Activated T-helper 2 cell treated with anti-CD3 and anti-CD28 coated beads, Interferon-gamma antibody, Interleukin-2, Interleukin-4, amounts not matched to agents 10 μg/mL and 5 μg/mL and 100 μg/mL, durations not matched to agents 14 hours and 24 hours and 36 hours (primary cell): ENCODE results near the gene CFAP221. TPM values are rescaled to one million over a fixed set of nuclear protein-coding genes. Genes with fewer than 3 reads are reported as not detected.

Source experiments
- DNase-seq: peaks from one replicate; pipeline ENCODE4 v3.0.0; 2021; ENCODE audit warnings: low spot score
- H3K27ac Mint-ChIP-seq: one replicate; pipeline ENCODE4 v1.8.0; 2021; ENCODE audit warnings: mixed read lengths
- H3K27me3 Mint-ChIP-seq: one replicate; pipeline ENCODE4 v1.8.0; 2021; ENCODE audit warnings: low read depth, mixed read lengths
- H3K36me3 Mint-ChIP-seq: one replicate; pipeline ENCODE4 v1.8.0; 2021; ENCODE audit warnings: low read depth, mixed read lengths
- H3K4me1 Mint-ChIP-seq: one replicate; pipeline ENCODE4 v1.8.0; 2021; ENCODE audit warnings: low read depth, mixed read lengths
- H3K4me3 Mint-ChIP-seq: one replicate; pipeline ENCODE4 v1.8.0; 2021; ENCODE audit warnings: low read depth, mild to moderate bottlenecking, moderate library complexity, mixed read lengths
- H3K9me3 Mint-ChIP-seq: one replicate; pipeline ENCODE4 v1.8.0; 2021; ENCODE audit warnings: mixed read lengths
- intact Hi-C: fragments of 100-400 bp; cut with micrococcal nuclease; formaldehyde crosslinking; loops from one replicate; pipeline ENCODE4 v1.15.1; 2023
- total RNA-seq: library from RNA; stranded (reverse); gene quantifications from 2 replicates; pipeline ENCODE4 v1.2.3, GENCODE V29; 2022

CFAP221 gene
- total RNA-seq, 1 donor from 2014 or later: not detected

DNA sequence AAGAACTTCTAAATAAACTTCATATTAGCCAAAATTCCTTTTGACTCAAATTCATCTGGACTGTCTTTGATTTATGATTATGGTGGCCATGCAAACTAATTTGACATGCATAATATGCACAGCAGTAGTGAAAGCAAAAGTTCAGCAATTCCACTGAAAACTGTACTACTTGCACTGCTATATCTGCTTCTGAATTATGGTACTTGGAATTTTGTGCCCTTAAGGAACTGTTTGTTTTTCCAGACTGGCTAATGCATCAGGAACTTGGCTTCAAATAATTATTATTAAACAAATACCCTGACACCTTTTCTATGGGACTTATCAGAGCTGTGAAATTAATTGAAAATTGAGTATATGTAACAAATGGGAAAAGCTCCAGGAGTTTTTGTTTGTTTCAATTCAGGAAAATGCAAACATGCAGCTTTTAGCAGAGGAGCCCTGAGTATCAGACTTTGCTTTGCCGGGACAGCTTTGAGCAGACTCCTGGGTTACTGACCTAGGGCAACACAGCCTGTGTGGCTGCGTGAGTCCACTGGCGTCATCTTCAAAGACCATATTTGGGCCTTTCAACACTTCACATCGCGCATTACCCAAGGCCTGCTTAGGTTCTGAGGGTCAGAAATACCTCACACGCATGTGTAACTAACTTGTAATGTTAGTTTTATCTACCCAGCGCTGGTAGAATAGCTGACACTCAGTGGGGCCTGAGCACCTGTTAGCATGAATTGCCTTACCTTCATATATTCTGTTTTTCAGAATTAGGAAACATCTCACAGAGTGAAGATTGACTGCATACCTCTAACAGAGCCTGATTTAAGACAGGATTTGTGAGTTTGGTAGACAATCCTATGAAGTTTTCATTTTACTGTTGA is 35.4 kb downstream of the CFAP221 start:
- no peak overlapping the region for H3K27ac Mint-ChIP-seq
- peaks cover 4% of the 10 kb centered on the region for H3K9me3 Mint-ChIP-seq
- peaks cover 28% of the 10 kb centered on the region for H3K27me3 Mint-ChIP-seq
- intact Hi-C loops: no loop called here
- peaks cover 1% of the 10 kb centered on the region for H3K4me1 Mint-ChIP-seq
- H3K36me3 Mint-ChIP-seq: no peaks in the 10 kb centered on the region
- DNase-seq: no peak
- H3K4me3 Mint-ChIP-seq: no peak overlapping the region

GRCh38 chr2:119580550-119581072 is 36.4 kb downstream of the CFAP221 start:
- no peak for DNase-seq
- Mint-ChIP-seq H3K4me3 (no peak overlapping the region), H3K4me1 (no peaks in the 10 kb centered on the region), H3K9me3 (peaks cover 4% of the 10 kb centered on the region), H3K27ac (no peak overlapping the region), H3K27me3 (peaks cover 25% of the 10 kb centered on the region), H3K36me3 (no peaks in the 10 kb centered on the region)
- intact Hi-C loops: no loop called here

- Mint-ChIP-seq H3K9me3 (peaks cover 4% of the 10 kb centered on the region), H3K4me1 (no peaks in the 10 kb centered on the region), H3K36me3 (no peaks in the 10 kb centered on the region), H3K4me3 (no peak overlapping the region), H3K27ac (no peak overlapping the region), H3K27me3 (peaks cover 4% of the 10 kb centered on the region)
- DNase-seq: no peak
- intact Hi-C loops: no loop called here
These were observed 39.0 kb downstream of the CFAP221 start for GRCh38 chr2:119583291-119583690.

DNA sequence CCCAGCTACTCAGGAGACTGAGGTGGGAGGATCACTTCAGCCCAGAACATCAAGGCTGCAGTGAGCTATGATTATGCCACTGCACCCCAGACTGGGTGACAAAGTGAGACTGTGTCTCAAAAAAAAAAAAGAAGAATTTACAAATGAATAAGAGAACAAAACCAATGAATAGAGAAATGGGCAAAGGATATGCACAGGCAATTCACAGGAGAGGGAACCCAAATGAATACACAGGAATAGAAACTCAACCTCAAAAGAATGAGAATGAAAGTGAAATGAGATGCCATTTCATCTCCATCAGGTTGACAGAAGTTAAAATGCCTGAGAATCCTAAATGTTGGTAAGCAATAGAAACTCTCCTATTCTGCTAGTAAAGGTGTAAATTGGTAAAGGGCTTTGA is 40.2 kb downstream of the CFAP221 start:
- H3K9me3 Mint-ChIP-seq: peaks cover 4% of the 10 kb centered on the region
- peaks cover 4% of the 10 kb centered on the region for H3K27me3 Mint-ChIP-seq
- H3K36me3 Mint-ChIP-seq: no peaks in the 10 kb centered on the region
- no peaks in the 10 kb centered on the region for H3K4me1 Mint-ChIP-seq
- no peak overlapping the region for H3K27ac Mint-ChIP-seq
- intact Hi-C loops: no loop called here
- DNase-seq: no peak
- no peak overlapping the region for H3K4me3 Mint-ChIP-seq

DNA sequence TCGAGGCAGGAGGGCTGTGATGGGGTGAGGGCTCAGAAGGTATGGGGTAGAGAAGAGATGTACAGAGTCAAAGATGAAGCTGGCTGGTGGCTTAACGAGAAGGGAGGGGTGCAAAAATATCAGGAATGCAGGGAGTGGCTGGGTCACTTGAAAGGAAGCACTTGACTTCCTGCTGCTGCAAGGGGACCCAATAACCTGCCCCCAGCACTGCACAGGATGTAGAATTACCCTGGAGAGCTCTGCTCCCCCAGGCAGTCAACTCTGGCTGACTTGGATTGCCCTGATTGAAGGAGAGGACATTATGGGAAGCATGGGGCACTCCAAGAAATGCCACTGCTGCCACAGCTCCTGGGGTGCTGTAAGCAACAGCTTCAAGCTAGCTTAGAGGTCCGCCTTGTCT is 41.8 kb downstream of the CFAP221 start:
- H3K4me1 Mint-ChIP-seq: no peaks in the 10 kb centered on the region
- intact Hi-C loops: no loop called here
- no peak for DNase-seq

DNA sequence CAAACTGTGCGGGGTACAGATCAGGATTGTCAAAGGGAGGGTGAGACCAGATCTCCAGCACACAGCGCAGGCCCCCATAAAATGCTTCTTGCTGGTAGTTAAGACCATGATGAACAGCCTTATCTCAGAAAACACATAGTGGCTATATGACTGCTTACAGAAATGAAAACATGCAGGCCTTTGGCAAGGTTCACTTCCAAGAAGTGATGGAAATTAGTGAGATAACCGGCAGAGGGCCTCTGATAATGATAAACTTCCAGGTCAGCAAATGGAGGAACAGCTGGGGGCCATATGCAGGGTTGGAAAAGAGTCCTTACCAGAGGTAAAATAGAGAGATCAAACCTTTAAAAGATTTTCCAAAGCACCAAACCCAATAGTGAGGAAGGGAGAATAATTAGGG is 46.6 kb downstream of the CFAP221 start:
- Mint-ChIP-seq H3K36me3 (no peaks in the 10 kb centered on the region), H3K27me3 (no peaks in the 10 kb centered on the region), H3K27ac (no peak overlapping the region), H3K9me3 (no peaks in the 10 kb centered on the region), H3K4me1 (no peaks in the 10 kb centered on the region), H3K4me3 (no peak overlapping the region)
- no peak for DNase-seq
- intact Hi-C loops: no loop called here

More for the DNA sequence above, 41.8 kb downstream of the CFAP221 start:
- H3K4me3 Mint-ChIP-seq: no peak overlapping the region
- H3K9me3 Mint-ChIP-seq: peaks cover 4% of the 10 kb centered on the region
- H3K36me3 Mint-ChIP-seq: no peaks in the 10 kb centered on the region
- H3K27me3 Mint-ChIP-seq: peaks cover 4% of the 10 kb centered on the region
- H3K27ac Mint-ChIP-seq: no peak overlapping the region

- intact Hi-C loops: no loop called here
- H3K4me3 Mint-ChIP-seq: no peak overlapping the region
- H3K27ac Mint-ChIP-seq: no peak overlapping the region
- no peaks in the 10 kb centered on the region for H3K27me3 Mint-ChIP-seq
- H3K36me3 Mint-ChIP-seq: no peaks in the 10 kb centered on the region
- no peak for DNase-seq
- no peaks in the 10 kb centered on the region for H3K4me1 Mint-ChIP-seq
- H3K9me3 Mint-ChIP-seq: no peaks in the 10 kb centered on the region
These were observed 47.3 kb downstream of the CFAP221 start for GRCh38 chr2:119591523-119591922.

DNA sequence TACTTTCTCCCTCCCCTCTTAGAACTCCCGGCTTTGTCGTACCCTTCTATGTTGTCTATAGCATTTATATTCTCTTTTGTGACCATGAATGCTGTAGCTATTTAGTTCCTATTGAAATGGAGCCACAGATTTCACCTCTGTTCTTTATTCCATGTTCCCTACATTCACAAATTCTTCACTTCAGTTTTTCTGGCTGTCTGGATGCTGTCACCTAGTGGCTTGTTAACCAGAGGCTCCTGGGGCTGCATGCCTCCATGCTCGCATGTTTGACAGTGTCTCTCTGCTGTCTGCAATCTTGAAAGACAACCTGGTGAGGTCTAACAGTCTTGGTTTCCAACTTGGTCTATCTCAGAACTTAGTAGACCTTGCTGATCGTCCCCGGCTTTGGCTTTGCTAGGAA is 48.2 kb downstream of the CFAP221 start:
- no peaks in the 10 kb centered on the region for H3K9me3 Mint-ChIP-seq
- no peak for DNase-seq
- H3K4me1 Mint-ChIP-seq: no peaks in the 10 kb centered on the region
- H3K27me3 Mint-ChIP-seq: no peaks in the 10 kb centered on the region
- intact Hi-C loops: no loop called here
- H3K4me3 Mint-ChIP-seq: no peak overlapping the region
- no peak overlapping the region for H3K27ac Mint-ChIP-seq
- H3K36me3 Mint-ChIP-seq: no peaks in the 10 kb centered on the region

DNA sequence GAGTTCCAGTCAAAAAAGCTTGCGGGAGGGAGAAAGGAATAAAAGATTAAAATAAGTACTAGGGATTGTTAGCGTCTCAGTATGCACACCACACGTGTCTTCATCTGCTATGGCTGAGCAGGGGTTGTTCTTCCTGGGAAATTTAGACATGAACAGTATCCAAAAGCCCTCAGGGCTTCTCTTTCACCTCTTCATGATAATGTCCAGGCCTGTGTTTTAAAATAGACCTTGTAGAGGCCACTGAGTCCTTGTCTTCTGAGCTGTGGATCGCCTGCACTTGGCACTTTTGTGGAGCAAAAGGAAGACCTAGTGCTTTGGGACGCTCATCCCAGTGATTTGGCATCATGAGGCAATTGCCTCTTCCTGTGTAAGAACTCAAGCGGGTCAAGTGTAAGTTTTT is 52.4 kb downstream of the CFAP221 start:
- H3K36me3 Mint-ChIP-seq: no peaks in the 10 kb centered on the region
- H3K27me3 Mint-ChIP-seq: no peaks in the 10 kb centered on the region
- H3K4me3 Mint-ChIP-seq: no peak overlapping the region
- no peak for DNase-seq
- H3K4me1 Mint-ChIP-seq: no peaks in the 10 kb centered on the region
- no peaks in the 10 kb centered on the region for H3K9me3 Mint-ChIP-seq
- no peak overlapping the region for H3K27ac Mint-ChIP-seq
- intact Hi-C loops: no loop called here

GRCh38 chr2:119598596-119599263 is 54.5 kb downstream of the CFAP221 start:
- intact Hi-C loops: no loop called here
- H3K9me3 Mint-ChIP-seq: no peaks in the 10 kb centered on the region
- DNase-seq: no peak

DNA sequence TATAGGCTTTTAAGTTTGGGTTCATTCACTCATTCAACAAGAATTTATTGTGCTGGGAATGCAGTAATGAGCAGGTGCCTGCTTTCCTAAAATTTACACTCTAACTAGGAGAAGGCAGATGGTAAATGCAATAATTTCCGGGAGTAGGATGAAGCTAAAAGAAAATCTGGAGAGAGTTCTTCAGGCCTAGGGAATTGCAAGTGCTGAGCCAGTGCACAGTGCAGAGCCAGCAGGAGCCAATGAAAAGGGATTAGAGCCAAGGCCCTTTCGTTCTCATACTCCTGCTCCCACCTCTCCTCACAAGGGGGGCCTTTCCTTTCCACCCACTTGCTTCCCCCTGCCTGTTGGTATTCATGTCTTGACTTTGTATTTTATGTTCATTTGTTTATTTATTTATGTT is 55.1 kb downstream of the CFAP221 start:
- H3K9me3 Mint-ChIP-seq: no peaks in the 10 kb centered on the region
- no peak for DNase-seq
- H3K27ac Mint-ChIP-seq: no peak overlapping the region
- H3K36me3 Mint-ChIP-seq: no peaks in the 10 kb centered on the region
- intact Hi-C loops: no loop called here
- peaks cover 3% of the 10 kb centered on the region for H3K27me3 Mint-ChIP-seq
- no peak overlapping the region for H3K4me3 Mint-ChIP-seq
- H3K4me1 Mint-ChIP-seq: no peaks in the 10 kb centered on the region

More at GRCh38 chr2:119598596-119599263, 54.5 kb downstream of the CFAP221 start:
- no peak overlapping the region for H3K27ac Mint-ChIP-seq
- no peak overlapping the region for H3K4me3 Mint-ChIP-seq
- H3K4me1 Mint-ChIP-seq: no peaks in the 10 kb centered on the region
- peaks cover 3% of the 10 kb centered on the region for H3K27me3 Mint-ChIP-seq
- H3K36me3 Mint-ChIP-seq: no peaks in the 10 kb centered on the region

GRCh38 chr2:119605096-119605495 is 60.8 kb downstream of the CFAP221 start:
- Mint-ChIP-seq H3K9me3 (no peaks in the 10 kb centered on the region), H3K4me1 (no peaks in the 10 kb centered on the region), H3K27me3 (peaks cover 4% of the 10 kb centered on the region), H3K27ac (no peak overlapping the region), H3K4me3 (no peak overlapping the region), H3K36me3 (no peaks in the 10 kb centered on the region)
- no peak for DNase-seq
- intact Hi-C loops: no loop called here

- Mint-ChIP-seq H3K27me3 (peaks cover 4% of the 10 kb centered on the region), H3K4me1 (no peaks in the 10 kb centered on the region), H3K9me3 (no peaks in the 10 kb centered on the region), H3K4me3 (no peak overlapping the region), H3K36me3 (no peaks in the 10 kb centered on the region), H3K27ac (no peak overlapping the region)
- intact Hi-C loops: no loop called here
- DNase-seq: no peak
These were observed 62.4 kb downstream of the CFAP221 start for GRCh38 chr2:119606674-119607073.
